ENCODE measurements around the gene SPOCD1.

The SPOCD1 gene

GRCh38 chr1:31762726-31763670, 52.8 kb downstream of the SPOCD1 start:
- H3K4me1 ChIP-seq (ENCODE audit: control insufficient read depth, insufficient read depth, low read length, poor library complexity, severe bottlenecking): peaks cover 31% of the 10 kb centered on the region
- H3K36me3 ChIP-seq (ENCODE audit: control insufficient read depth, insufficient read depth, low read length): no peaks in the 10 kb centered on the region
- 1% methylated on average over 32 to 47 of the region's 60 CpGs for WGBS, 2 experiments (ENCODE audit: insufficient coverage in 2 of 2)
- no peaks in the 10 kb centered on the region for H3K9me3 ChIP-seq (ENCODE audit: control insufficient read depth, low read length)
- H3K27ac ChIP-seq (ENCODE audit: low read depth, low read length, severe bottlenecking): no peak overlapping the region
- peak overlapping the region; percentile 56 for H3K4me3 ChIP-seq (ENCODE audit: extremely low read depth, insufficient read depth, low read length, poor library complexity, severe bottlenecking)

GRCh38 chr1:31762323-31762722, 53.5 kb downstream of the SPOCD1 start:
- H3K4me1 ChIP-seq (ENCODE audit: control insufficient read depth, insufficient read depth, low read length, poor library complexity, severe bottlenecking): peaks cover 31% of the 10 kb centered on the region
- H3K9me3 ChIP-seq (ENCODE audit: control insufficient read depth, low read length): no peaks in the 10 kb centered on the region
- H3K36me3 ChIP-seq (ENCODE audit: control insufficient read depth, insufficient read depth, low read length): no peaks in the 10 kb centered on the region
- 30 to 38% methylated on average over 5 to 6 of the region's 7 CpGs for WGBS, 2 experiments (ENCODE audit: insufficient coverage in 2 of 2)
- no peak overlapping the region for H3K27ac ChIP-seq (ENCODE audit: low read depth, low read length, severe bottlenecking)
- no peak overlapping the region for H3K4me3 ChIP-seq (ENCODE audit: extremely low read depth, insufficient read depth, low read length, poor library complexity, severe bottlenecking)

GRCh38 chr1:31761883-31762282, 53.9 kb downstream of the SPOCD1 start:
- Histone ChIP-seq H3K9me3 (ENCODE audit: control insufficient read depth, low read length) (no peaks in the 10 kb centered on the region), H3K27ac (ENCODE audit: low read depth, low read length, severe bottlenecking) (no peak overlapping the region), H3K4me3 (ENCODE audit: extremely low read depth, insufficient read depth, low read length, poor library complexity, severe bottlenecking) (no peak overlapping the region), H3K36me3 (ENCODE audit: control insufficient read depth, insufficient read depth, low read length) (no peaks in the 10 kb centered on the region), H3K4me1 (ENCODE audit: control insufficient read depth, insufficient read depth, low read length, poor library complexity, severe bottlenecking) (peaks cover 31% of the 10 kb centered on the region)
- WGBS, 2 experiments (ENCODE audit: insufficient coverage in 2 of 2): 42 to 45% methylated on average over 3 of the region's 6 CpGs

GRCh38 chr1:31760471-31761470, 55.1 kb downstream of the SPOCD1 start:
- H3K9me3 ChIP-seq (ENCODE audit: control insufficient read depth, low read length): no peaks in the 10 kb centered on the region
- H3K27ac ChIP-seq (ENCODE audit: low read depth, low read length, severe bottlenecking): peak overlapping the region; percentile 73
- no peaks in the 10 kb centered on the region for H3K36me3 ChIP-seq (ENCODE audit: control insufficient read depth, insufficient read depth, low read length)
- WGBS, 2 experiments (ENCODE audit: insufficient coverage in 2 of 2): 1 to 2% methylated on average over 33 to 43 of the region's 63 CpGs
- peak overlapping the region; percentile 48 for H3K4me3 ChIP-seq (ENCODE audit: extremely low read depth, insufficient read depth, low read length, poor library complexity, severe bottlenecking)
- peaks cover 31% of the 10 kb centered on the region for H3K4me1 ChIP-seq (ENCODE audit: control insufficient read depth, insufficient read depth, low read length, poor library complexity, severe bottlenecking)

- 50 to 59% methylated on average over 10 of the region's 10 CpGs for WGBS, 2 experiments (ENCODE audit: insufficient coverage in 2 of 2)
- H3K4me3 ChIP-seq (ENCODE audit: extremely low read depth, insufficient read depth, low read length, poor library complexity, severe bottlenecking): no peak overlapping the region
- H3K36me3 ChIP-seq (ENCODE audit: control insufficient read depth, insufficient read depth, low read length): no peaks in the 10 kb centered on the region
- H3K9me3 ChIP-seq (ENCODE audit: control insufficient read depth, low read length): no peaks in the 10 kb centered on the region
- peaks cover 38% of the 10 kb centered on the region for H3K4me1 ChIP-seq (ENCODE audit: control insufficient read depth, insufficient read depth, low read length, poor library complexity, severe bottlenecking)
- peak overlapping the region; percentile 29 for H3K27ac ChIP-seq (ENCODE audit: low read depth, low read length, severe bottlenecking)
Measured at GRCh38 chr1:31759298-31760023, 56.4 kb downstream of the SPOCD1 start.

- H3K4me1 ChIP-seq (ENCODE audit: control insufficient read depth, insufficient read depth, low read length, poor library complexity, severe bottlenecking): peaks cover 38% of the 10 kb centered on the region
- no peaks in the 10 kb centered on the region for H3K36me3 ChIP-seq (ENCODE audit: control insufficient read depth, insufficient read depth, low read length)
- H3K4me3 ChIP-seq (ENCODE audit: extremely low read depth, insufficient read depth, low read length, poor library complexity, severe bottlenecking): no peak overlapping the region
- no peaks in the 10 kb centered on the region for H3K9me3 ChIP-seq (ENCODE audit: control insufficient read depth, low read length)
- WGBS, 2 experiments (ENCODE audit: insufficient coverage in 2 of 2): 86 to 93% methylated on average over 4 to 5 of the region's 7 CpGs
- no peak overlapping the region for H3K27ac ChIP-seq (ENCODE audit: low read depth, low read length, severe bottlenecking)
Measured at GRCh38 chr1:31758823-31759222, 57.0 kb downstream of the SPOCD1 start.

- no peaks in the 10 kb centered on the region for H3K36me3 ChIP-seq (ENCODE audit: control insufficient read depth, insufficient read depth, low read length)
- H3K4me1 ChIP-seq (ENCODE audit: control insufficient read depth, insufficient read depth, low read length, poor library complexity, severe bottlenecking): peaks cover 35% of the 10 kb centered on the region
- WGBS, 2 experiments (ENCODE audit: insufficient coverage in 2 of 2): 96 to 100% methylated on average over 2 to 4 of the region's 6 CpGs
- no peaks in the 10 kb centered on the region for H3K9me3 ChIP-seq (ENCODE audit: control insufficient read depth, low read length)
- H3K27ac ChIP-seq (ENCODE audit: low read depth, low read length, severe bottlenecking): no peak overlapping the region
- H3K4me3 ChIP-seq (ENCODE audit: extremely low read depth, insufficient read depth, low read length, poor library complexity, severe bottlenecking): no peak overlapping the region
Measured at GRCh38 chr1:31757989-31758388, 57.8 kb downstream of the SPOCD1 start.

- Histone ChIP-seq H3K36me3 (ENCODE audit: control insufficient read depth, insufficient read depth, low read length) (no peaks in the 10 kb centered on the region), H3K27ac (ENCODE audit: low read depth, low read length, severe bottlenecking) (no peak overlapping the region), H3K4me3 (ENCODE audit: extremely low read depth, insufficient read depth, low read length, poor library complexity, severe bottlenecking) (no peak overlapping the region), H3K9me3 (ENCODE audit: control insufficient read depth, low read length) (no peaks in the 10 kb centered on the region), H3K4me1 (ENCODE audit: control insufficient read depth, insufficient read depth, low read length, poor library complexity, severe bottlenecking) (peaks cover 40% of the 10 kb centered on the region)
- 86 to 91% methylated on average over 4 to 8 of the region's 8 CpGs for whole genome bisulfite sequencing, 2 experiments (ENCODE audit: insufficient coverage in 2 of 2)
Measured at GRCh38 chr1:31757204-31757679, 58.6 kb downstream of the SPOCD1 start.

- Histone ChIP-seq H3K4me3 (ENCODE audit: extremely low read depth, insufficient read depth, low read length, poor library complexity, severe bottlenecking) (no peak overlapping the region), H3K27ac (ENCODE audit: low read depth, low read length, severe bottlenecking) (no peak overlapping the region), H3K9me3 (ENCODE audit: control insufficient read depth, low read length) (no peaks in the 10 kb centered on the region), H3K36me3 (ENCODE audit: control insufficient read depth, insufficient read depth, low read length) (no peaks in the 10 kb centered on the region), H3K4me1 (ENCODE audit: control insufficient read depth, insufficient read depth, low read length, poor library complexity, severe bottlenecking) (peaks cover 40% of the 10 kb centered on the region)
- WGBS, 2 experiments (ENCODE audit: insufficient coverage in 2 of 2): 94 to 99% methylated on average over 9 to 13 of the region's 13 CpGs
Measured at GRCh38 chr1:31756578-31756977, 59.2 kb downstream of the SPOCD1 start.
